Fibroblast of lung (primary cell): ENCODE measurements around the gene ANKRD34B. TPM values are rescaled to one million over a fixed set of nuclear protein-coding genes. Genes with fewer than 3 reads are reported as not detected.

ENCODE experiments used
- DNase-seq, 2 donors: peaks; one replicate each; pipeline versions ENCODE4 v3.0.0 to v3.0.0-alpha.2; 2010; ENCODE audit warnings: low read depth in 2 of 2
- H2AFZ ChIP-seq: 2 replicates; pipeline ENCODE4 v1.5.1; 2012; ENCODE audit warnings: low read length, control low read depth, inconsistent platforms
- H3K27ac ChIP-seq: 2 replicates; pipeline ENCODE4 v1.5.1; 2011; ENCODE audit warnings: low read length, control low read depth; ENCODE audit not compliant: insufficient read depth
- H3K27me3 ChIP-seq: 2 replicates; pipeline ENCODE4 v1.5.1; 2011; ENCODE audit warnings: mild to moderate bottlenecking, low read length; ENCODE audit not compliant: control insufficient read depth, insufficient read depth
- H3K36me3 ChIP-seq: 2 replicates; pipeline ENCODE4 v1.5.1; 2011; ENCODE audit warnings: low read length; ENCODE audit not compliant: control insufficient read depth, insufficient read depth
- H3K4me1 ChIP-seq: 2 replicates; pipeline ENCODE4 v1.5.1; 2011; ENCODE audit warnings: low read length; ENCODE audit not compliant: control insufficient read depth, insufficient read depth; ENCODE audit errors: extremely low read depth
- H3K4me2 ChIP-seq: 2 replicates; pipeline ENCODE4 v1.5.1; 2011; ENCODE audit warnings: low read length, control low read depth; ENCODE audit not compliant: insufficient read depth; ENCODE audit errors: extremely low read depth
- H3K4me3 ChIP-seq, 4 experiments: fragments of 200-600 bp in 1 of 4; sonication (generic) in 1 of 4; replicated peaks in 1 of 4; 2 replicates each; pipeline ENCODE4 v1.5.1; 2011 to 2016; ENCODE audit warnings: low read length in 4 of 4, low read depth in 3 of 4, mild to moderate bottlenecking in 3 of 4, control low read depth in 2 of 4, inconsistent platforms in 1 of 4, mixed read lengths in 1 of 4; ENCODE audit not compliant: insufficient read depth in 1 of 4; ENCODE audit errors: control extremely low read depth in 1 of 4
- H3K79me2 ChIP-seq: 2 replicates; pipeline ENCODE4 v1.5.1; 2012; ENCODE audit warnings: mild to moderate bottlenecking, low read length, inconsistent platforms; ENCODE audit not compliant: control insufficient read depth, insufficient read depth
- H3K9ac ChIP-seq: 2 replicates; pipeline ENCODE4 v1.5.1; 2011; ENCODE audit warnings: mild to moderate bottlenecking, low read length, control low read depth; ENCODE audit not compliant: insufficient read depth
- H3K9me3 ChIP-seq: 2 replicates; pipeline ENCODE4 v1.5.1; 2012; ENCODE audit warnings: low read depth, low read length; ENCODE audit not compliant: control insufficient read depth, insufficient read depth
- H4K20me1 ChIP-seq: 2 replicates; pipeline ENCODE4 v1.5.1; 2011; ENCODE audit warnings: low read length; ENCODE audit not compliant: control insufficient read depth, insufficient read depth; ENCODE audit errors: extremely low read depth
- EZH2 ChIP-seq: IDR thresholded peaks from 2 replicates; pipeline ENCODE4 v1.5.1; 2012; ENCODE audit warnings: low read length, control low read depth, mild to moderate bottlenecking; ENCODE audit errors: missing control alignments
- polyA plus RNA-seq, 2 donors: library from polyadenylated mRNA; depleted of rRNA in 1 of 2; stranded (reverse) in 1 of 2; unstranded in 1 of 2; fragments of >200 nt; gene quantifications; 2 replicates each; pipeline ENCODE4 v1.2.1, GENCODE V29; 2011 to 2012; ENCODE audit warnings: missing spikeins in 1 of 2
- total RNA-seq: library from RNA; depleted of rRNA; stranded (reverse); fragments of >200 nt; gene quantifications from 2 replicates; pipeline ENCODE4 v1.2.1, GENCODE V29; 2014
- TF ChIP-seq, protein P1 (sequence below), 2 donors: IDR thresholded peaks in 1 of 2; conservative IDR thresholded peaks in 1 of 2; 1 replicate in 1 of 2; 2 replicates in 1 of 2; pipeline ENCODE4 v1.5.1; 2011 to 2012; ENCODE audit warnings: low read length in 2 of 2, control low read depth in 1 of 2, inconsistent platforms in 1 of 2, low read depth in 1 of 2, mild to moderate bottlenecking in 1 of 2

Gene ANKRD34B
- total and polyA plus RNA-seq, 2 donors (not counting 1 experiment from before 2014, with no cell fraction given) = not detected

GRCh38 chr5:80508844-80509243 is 61.2 kb downstream of the ANKRD34B start:
- Histone ChIP-seq H3K4me1 (no peaks in the 10 kb centered on the region), H3K27ac (no peak overlapping the region), H3K4me2 (no peak overlapping the region), H3K4me3 (no peak overlapping the region), H3K9me3 (no peaks in the 10 kb centered on the region), H3K9ac (no peak overlapping the region), H3K27me3 (no peaks in the 10 kb centered on the region), H3K36me3 (no peaks in the 10 kb centered on the region), H3K79me2 (no peaks in the 10 kb centered on the region), H4K20me1 (no peaks in the 10 kb centered on the region), H2AFZ (no peak overlapping the region)
- TF ChIP-seq, protein P1, sequence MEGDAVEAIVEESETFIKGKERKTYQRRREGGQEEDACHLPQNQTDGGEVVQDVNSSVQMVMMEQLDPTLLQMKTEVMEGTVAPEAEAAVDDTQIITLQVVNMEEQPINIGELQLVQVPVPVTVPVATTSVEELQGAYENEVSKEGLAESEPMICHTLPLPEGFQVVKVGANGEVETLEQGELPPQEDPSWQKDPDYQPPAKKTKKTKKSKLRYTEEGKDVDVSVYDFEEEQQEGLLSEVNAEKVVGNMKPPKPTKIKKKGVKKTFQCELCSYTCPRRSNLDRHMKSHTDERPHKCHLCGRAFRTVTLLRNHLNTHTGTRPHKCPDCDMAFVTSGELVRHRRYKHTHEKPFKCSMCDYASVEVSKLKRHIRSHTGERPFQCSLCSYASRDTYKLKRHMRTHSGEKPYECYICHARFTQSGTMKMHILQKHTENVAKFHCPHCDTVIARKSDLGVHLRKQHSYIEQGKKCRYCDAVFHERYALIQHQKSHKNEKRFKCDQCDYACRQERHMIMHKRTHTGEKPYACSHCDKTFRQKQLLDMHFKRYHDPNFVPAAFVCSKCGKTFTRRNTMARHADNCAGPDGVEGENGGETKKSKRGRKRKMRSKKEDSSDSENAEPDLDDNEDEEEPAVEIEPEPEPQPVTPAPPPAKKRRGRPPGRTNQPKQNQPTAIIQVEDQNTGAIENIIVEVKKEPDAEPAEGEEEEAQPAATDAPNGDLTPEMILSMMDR (conservative IDR thresholded peaks at IDR 0.05 in 1 of 2, IDR thresholded peaks at IDR 0.05 in 1 of 2; ENCODE audit: low read depth in 1 of 2, low read length in 2 of 2) = no peak
- no peak for TF ChIP-seq EZH2
- no peak for DNase-seq

DNA sequence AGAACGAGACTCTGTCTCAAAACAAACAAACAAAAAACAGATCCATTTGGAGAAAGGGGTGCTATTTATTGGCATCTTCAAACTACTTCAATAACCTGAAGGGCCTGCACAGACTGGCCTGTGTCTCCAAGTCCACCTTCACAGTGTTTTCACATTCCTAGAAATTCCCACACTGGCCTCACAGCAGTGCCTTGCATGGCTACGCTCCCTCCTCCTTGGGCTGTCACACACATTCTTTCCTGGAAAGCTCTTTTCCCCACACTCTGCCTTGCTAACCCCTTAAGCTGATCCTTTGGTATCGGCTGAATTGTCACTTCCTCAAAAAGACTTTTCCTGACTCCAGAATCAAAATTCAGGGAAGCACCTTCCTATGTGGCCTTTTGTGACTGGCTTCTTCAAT is 62.4 kb downstream of the ANKRD34B start:
- no peaks in the 10 kb centered on the region for H3K36me3 ChIP-seq
- H3K9ac ChIP-seq = no peak overlapping the region
- no peaks in the 10 kb centered on the region for H4K20me1 ChIP-seq
- no peak overlapping the region for H3K27ac ChIP-seq
- no peak for TF ChIP-seq EZH2
- TF ChIP-seq, protein P1 (conservative IDR thresholded peaks at IDR 0.05 in 1 of 2, IDR thresholded peaks at IDR 0.05 in 1 of 2; ENCODE audit: low read depth in 1 of 2, low read length in 2 of 2) = no peak
- no peak for DNase-seq
- no peaks in the 10 kb centered on the region for H3K79me2 ChIP-seq
- no peak overlapping the region for H3K4me3 ChIP-seq
- no peaks in the 10 kb centered on the region for H3K9me3 ChIP-seq
- no peaks in the 10 kb centered on the region for H3K4me1 ChIP-seq
- no peak overlapping the region for H2AFZ ChIP-seq
- no peaks in the 10 kb centered on the region for H3K27me3 ChIP-seq
- H3K4me2 ChIP-seq = no peak overlapping the region

Other genes with a start within 250 kb of the ANKRD34B start
- gene ZFYVE16, start 162.2 kb downstream of the ANKRD34B start, total RNA-seq = 34.2 and 37.0 TPM in 2 replicates
- gene ZFYVE16, start 162.2 kb downstream of the ANKRD34B start, polyA plus RNA-seq = 9.8 and 12.9 TPM in 2 replicates
- gene FAM151B, start 82.2 kb downstream of the ANKRD34B start, total RNA-seq = 3.9 and 4.8 TPM in 2 replicates
- gene FAM151B, start 82.2 kb downstream of the ANKRD34B start, polyA plus RNA-seq = 3.0 and 4.9 TPM in 2 replicates
- gene MSH3, start 84.4 kb upstream of the ANKRD34B start, total RNA-seq = 12.1 and 14.4 TPM in 2 replicates
- 9.1 and 9.3 TPM in 2 replicates for gene MSH3, start 84.4 kb upstream of the ANKRD34B start, polyA plus RNA-seq
- 4.4 and 9.7 TPM in 2 replicates for gene DHFR, start 84.7 kb upstream of the ANKRD34B start, total RNA-seq
- gene DHFR, start 84.7 kb upstream of the ANKRD34B start, polyA plus RNA-seq = 22.2 and 55.3 TPM in 2 replicates